Measurements from ENCODE around the gene DUOX1.

DUOX1 gene

DNA sequence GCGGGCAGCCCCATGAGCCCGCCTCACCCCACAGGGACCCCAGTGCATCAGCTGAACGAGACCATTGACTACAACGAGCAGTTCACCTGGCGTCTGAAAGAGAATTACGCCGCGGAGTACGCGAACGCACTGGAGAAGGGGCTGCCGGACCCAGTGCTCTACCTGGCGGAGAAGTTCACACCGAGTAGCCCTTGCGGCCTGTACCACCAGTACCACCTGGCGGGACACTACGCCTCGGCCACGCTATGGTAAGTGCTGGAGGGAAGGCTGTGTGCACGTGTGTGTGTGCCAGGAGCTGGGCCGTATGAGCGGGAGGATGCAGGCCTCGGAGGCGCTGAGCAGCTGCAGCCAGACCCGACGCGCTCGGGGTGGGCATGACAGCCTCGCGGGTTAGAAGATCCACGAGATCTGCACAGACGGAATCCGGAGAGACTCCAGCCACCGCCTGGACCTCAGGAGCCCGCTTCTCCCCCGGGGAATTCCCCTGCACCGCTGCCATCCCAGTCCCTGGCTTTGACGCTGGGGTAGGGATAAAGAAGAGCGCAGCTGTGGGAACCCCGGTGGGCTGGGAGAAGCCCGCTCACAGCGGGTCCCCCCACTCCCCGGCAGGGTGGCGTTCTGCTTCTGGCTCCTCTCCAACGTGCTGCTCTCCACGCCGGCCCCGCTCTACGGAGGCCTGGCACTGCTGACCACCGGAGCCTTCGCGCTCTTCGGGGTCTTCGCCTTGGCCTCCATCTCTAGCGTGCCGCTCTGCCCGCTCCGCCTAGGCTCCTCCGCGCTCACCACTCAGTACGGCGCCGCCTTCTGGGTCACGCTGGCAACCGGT is 13.1 kb upstream of the DUOX1 start:
- no peak for DNase-seq (ENCODE audit: extremely low read depth, low read depth)
- no peak overlapping the region for H3K4me3 ChIP-seq (replicated peaks; ENCODE audit: low read depth, low read length)
- TF ChIP-seq, protein P1, sequence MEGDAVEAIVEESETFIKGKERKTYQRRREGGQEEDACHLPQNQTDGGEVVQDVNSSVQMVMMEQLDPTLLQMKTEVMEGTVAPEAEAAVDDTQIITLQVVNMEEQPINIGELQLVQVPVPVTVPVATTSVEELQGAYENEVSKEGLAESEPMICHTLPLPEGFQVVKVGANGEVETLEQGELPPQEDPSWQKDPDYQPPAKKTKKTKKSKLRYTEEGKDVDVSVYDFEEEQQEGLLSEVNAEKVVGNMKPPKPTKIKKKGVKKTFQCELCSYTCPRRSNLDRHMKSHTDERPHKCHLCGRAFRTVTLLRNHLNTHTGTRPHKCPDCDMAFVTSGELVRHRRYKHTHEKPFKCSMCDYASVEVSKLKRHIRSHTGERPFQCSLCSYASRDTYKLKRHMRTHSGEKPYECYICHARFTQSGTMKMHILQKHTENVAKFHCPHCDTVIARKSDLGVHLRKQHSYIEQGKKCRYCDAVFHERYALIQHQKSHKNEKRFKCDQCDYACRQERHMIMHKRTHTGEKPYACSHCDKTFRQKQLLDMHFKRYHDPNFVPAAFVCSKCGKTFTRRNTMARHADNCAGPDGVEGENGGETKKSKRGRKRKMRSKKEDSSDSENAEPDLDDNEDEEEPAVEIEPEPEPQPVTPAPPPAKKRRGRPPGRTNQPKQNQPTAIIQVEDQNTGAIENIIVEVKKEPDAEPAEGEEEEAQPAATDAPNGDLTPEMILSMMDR (IDR thresholded peaks at IDR 0.05; ENCODE audit: low read depth, low read length, missing control alignments) = no peak

DNA sequence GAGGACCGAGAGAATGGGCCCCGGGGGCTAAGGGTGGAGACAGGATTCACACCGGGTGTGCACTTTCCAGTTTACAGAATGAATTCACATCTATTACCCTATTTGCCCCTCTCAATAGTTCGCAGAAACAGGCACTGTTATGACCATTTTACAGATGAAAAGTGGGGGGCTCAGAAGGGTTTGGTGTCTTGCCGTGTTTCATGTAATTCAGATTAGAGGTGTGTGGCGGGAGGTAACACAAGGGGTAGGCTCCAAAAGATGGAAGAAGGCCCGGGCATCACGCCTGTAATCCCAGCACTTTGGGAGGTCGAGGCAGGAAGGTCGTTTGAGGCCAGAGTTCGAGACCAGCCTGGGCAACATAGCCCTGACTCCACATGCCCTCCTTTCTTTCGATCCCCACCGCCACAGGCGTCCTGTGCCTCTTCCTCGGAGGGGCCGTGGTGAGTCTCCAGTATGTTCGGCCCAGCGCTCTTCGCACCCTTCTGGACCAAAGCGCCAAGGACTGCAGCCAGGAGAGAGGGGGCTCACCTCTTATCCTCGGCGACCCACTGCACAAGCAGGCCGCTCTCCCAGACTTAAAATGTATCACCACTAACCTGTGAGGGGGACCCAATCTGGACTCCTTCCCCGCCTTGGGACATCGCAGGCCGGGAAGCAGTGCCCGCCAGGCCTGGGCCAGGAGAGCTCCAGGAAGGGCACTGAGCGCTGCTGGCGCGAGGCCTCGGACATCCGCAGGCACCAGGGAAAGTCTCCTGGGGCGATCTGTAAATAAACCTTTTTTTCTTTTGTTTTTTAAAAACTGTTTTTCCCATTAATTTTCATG is 12.3 kb upstream of the DUOX1 start:
- TF ChIP-seq, protein P1 (IDR thresholded peaks at IDR 0.05; ENCODE audit: low read depth, low read length, missing control alignments) = no peak
- no peak for DNase-seq (ENCODE audit: extremely low read depth, low read depth)
- H3K4me3 ChIP-seq (replicated peaks; ENCODE audit: low read depth, low read length) = no peak overlapping the region

DNA sequence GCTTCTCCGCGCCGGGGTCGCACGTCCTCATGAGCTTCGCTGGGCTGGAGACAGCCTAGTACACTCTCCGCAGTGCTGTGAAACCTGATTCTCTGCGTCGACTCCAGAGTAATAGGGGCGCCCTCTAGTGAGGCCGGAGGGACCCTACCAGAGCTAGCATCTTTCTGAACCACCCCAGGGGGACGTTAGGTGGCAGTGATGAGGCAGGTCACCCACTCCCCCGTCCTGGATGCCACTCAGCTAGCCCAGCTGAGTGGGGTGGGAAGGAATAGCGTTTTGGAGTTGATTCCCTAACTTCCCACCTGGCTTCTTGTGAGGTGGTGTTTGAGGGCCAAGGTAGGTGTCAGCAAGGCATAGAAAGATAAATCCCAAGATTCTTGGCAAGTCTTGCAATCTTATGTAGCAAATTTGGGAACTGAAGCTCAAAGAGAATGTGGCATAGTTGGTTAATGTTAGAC is 11.6 kb upstream of the DUOX1 start:
- H3K4me3 ChIP-seq (replicated peaks; ENCODE audit: low read depth, low read length) = no peak overlapping the region
- TF ChIP-seq, protein P1 (IDR thresholded peaks at IDR 0.05; ENCODE audit: low read depth, low read length, missing control alignments) = peak; percentile 100
- peak; percentile 63 for DNase-seq (ENCODE audit: extremely low read depth, low read depth)

DNA sequence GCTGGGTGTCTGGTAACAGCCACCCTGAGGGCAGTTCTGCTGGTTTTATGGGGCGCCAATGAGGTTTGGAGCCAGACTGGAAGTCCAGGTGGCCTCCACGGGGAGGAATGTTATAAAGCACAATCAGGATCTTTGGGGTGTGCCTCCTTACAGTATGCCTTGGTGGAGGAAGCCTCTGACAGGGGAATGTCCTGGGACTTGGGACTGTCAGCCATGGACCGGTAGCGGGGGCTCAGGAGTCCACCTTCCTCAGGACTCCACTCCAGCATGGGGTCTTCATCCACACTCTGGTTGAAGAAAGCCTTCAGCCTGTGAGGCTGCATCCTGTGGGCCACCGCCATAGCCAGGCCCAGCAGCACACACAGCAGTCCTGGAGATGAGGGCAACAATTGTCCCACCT is 10.8 kb upstream of the DUOX1 start:
- TF ChIP-seq, protein P1 (IDR thresholded peaks at IDR 0.05; ENCODE audit: low read depth, low read length, missing control alignments) = no peak
- DNase-seq (ENCODE audit: extremely low read depth, low read depth) = no peak
- H3K4me3 ChIP-seq (replicated peaks; ENCODE audit: low read depth, low read length) = no peak overlapping the region

DNA sequence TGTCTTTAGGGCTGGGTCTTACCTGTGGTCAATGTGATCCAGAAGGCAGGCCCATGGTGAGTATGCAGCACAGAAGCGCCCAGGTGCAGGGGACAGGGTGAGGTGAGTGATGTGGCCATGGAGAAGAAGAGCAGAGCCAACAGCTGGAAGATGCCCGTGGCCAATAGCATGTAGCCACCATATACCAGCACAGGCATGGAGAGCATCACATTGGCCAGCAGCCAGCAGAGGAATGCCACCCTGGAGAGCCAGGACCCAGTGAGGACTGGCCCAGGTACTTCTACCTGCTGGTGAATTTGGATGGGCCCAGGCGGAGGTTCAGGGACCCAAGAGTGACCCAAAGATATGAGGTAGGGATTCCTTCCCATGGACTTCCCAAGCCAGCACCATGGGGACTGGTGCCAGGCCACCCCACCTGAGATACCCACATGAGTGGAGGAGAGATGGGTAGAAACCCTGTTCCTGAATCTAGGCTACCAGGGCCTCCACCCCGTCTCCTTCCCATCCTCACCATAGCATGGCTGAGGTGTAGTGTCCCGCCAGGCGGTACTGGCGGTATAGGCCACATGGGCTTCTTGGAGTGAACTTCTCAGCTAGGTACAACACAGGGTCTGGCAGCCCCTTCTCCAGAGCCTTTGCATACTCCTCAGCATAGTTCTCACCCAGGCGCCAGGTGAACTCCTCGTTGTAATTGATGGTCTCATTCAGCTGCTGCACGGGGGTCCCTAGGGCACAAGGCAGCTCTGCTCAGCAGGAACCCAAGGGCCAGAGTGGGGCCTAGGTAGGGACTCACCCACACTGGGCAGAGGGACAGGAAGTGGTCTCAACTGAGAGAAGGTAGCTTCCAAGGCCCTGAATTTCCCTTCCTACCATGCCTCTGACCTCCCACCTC is 9.5 kb upstream of the DUOX1 start:
- no peak for DNase-seq (ENCODE audit: extremely low read depth, low read depth)
- TF ChIP-seq, protein P1 (IDR thresholded peaks at IDR 0.05; ENCODE audit: low read depth, low read length, missing control alignments) = no peak
- H3K4me3 ChIP-seq (replicated peaks; ENCODE audit: low read depth, low read length) = no peak overlapping the region

DNA sequence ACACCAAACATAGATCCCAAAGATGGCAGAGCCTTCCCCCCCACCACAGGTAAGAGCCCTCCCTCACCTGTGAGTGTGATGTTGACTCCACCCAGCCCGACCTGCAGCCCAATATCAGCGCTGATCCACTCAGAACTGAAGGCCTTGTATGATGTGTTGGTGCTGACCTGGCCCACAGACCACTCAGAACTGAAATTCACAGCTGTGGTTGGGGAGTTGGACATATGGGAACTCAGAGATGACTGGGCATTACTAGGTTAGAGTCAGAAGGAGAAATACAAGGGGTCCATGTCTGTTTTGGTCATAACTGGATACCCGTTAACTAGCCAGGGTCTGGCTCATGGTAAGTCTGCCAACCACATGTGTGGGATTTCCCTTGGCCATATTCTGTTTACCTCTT is 8.8 kb upstream of the DUOX1 start:
- no peak for DNase-seq (ENCODE audit: extremely low read depth, low read depth)
- no peak overlapping the region for H3K4me3 ChIP-seq (replicated peaks; ENCODE audit: low read depth, low read length)
- TF ChIP-seq, protein P1 (IDR thresholded peaks at IDR 0.05; ENCODE audit: low read depth, low read length, missing control alignments) = no peak

Data from HFF-Myc (cell line).